Fibroblast of mammary gland (primary cell): ENCODE data around the gene DHRS2.

Source experiments
- DNase-seq: peaks from one replicate; pipeline ENCODE4 v3.0.0-alpha.2; 2010; ENCODE audit warnings: low read depth
- H3K4me3 ChIP-seq: 2 replicates; pipeline ENCODE4 v1.5.1; 2011; ENCODE audit warnings: low read depth, mild to moderate bottlenecking, low read length, moderate library complexity; ENCODE audit not compliant: control insufficient read depth
- CTCF ChIP-seq: conservative IDR thresholded peaks from 2 replicates; pipeline ENCODE4 v1.5.1; 2011; ENCODE audit warnings: low read depth, low read length, inconsistent platforms; ENCODE audit not compliant: control insufficient read depth, insufficient read depth

Gene DHRS2

GRCh38 chr14:23612354-23612732, 23.8 kb upstream of the DHRS2 start:
- no peak for TF ChIP-seq CTCF

GRCh38 chr14:23612802-23613201, 23.4 kb upstream of the DHRS2 start:
- no peak overlapping the region for H3K4me3 ChIP-seq
- no peak for DNase-seq
- TF ChIP-seq CTCF, result no peak

More at GRCh38 chr14:23612354-23612732, 23.8 kb upstream of the DHRS2 start:
- no peak for DNase-seq
- no peak overlapping the region for H3K4me3 ChIP-seq

- no peak for DNase-seq
- no peak overlapping the region for H3K4me3 ChIP-seq
- TF ChIP-seq CTCF, result no peak
Measured at GRCh38 chr14:23613242-23614070, 22.7 kb upstream of the DHRS2 start.

- DNase-seq, result no peak
- TF ChIP-seq CTCF, result no peak
- H3K4me3 ChIP-seq, result no peak overlapping the region
Measured at GRCh38 chr14:23614395-23614828, 21.8 kb upstream of the DHRS2 start.

GRCh38 chr14:23615856-23616255, 20.3 kb upstream of the DHRS2 start:
- TF ChIP-seq CTCF, result no peak
- no peak for DNase-seq
- no peak overlapping the region for H3K4me3 ChIP-seq

- TF ChIP-seq CTCF, result no peak
- no peak for DNase-seq
- no peak overlapping the region for H3K4me3 ChIP-seq
Measured at GRCh38 chr14:23617539-23617938, 18.6 kb upstream of the DHRS2 start.

- no peak for DNase-seq
Measured at GRCh38 chr14:23618415-23618988, 17.7 kb upstream of the DHRS2 start.

More at GRCh38 chr14:23618415-23618988, 17.7 kb upstream of the DHRS2 start:
- no peak for TF ChIP-seq CTCF
- no peak overlapping the region for H3K4me3 ChIP-seq
